Stromal cell of bone marrow (primary cell): ENCODE results near the gene MEPE.

ENCODE experiments used
- DNase-seq: peaks from one replicate; pipeline ENCODE4 v3.0.0-alpha.2; 2012; ENCODE audit warnings: low read depth

The MEPE gene

DNA sequence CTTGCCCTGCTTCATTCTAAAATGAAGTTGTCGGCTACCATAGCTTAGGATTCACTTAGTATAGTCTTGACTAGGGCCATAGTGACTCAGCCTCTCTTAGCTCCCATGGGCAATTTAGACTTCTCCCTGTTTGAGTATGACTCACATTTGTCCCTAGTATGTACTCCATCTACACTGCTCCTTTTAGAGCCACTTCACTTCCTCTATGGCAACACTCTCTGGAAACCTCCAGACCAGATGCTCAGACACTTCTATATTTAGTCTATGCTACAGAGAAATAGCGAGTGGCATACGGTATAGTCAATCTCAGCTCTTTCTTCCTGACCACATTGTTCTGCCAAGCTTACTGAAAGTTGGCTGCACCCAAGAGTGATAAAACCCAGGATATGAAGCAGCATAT is 11.2 kb downstream of the MEPE start:
- DNase-seq = peak; percentile 93

GRCh38 chr4:87844452-87844851 is 11.7 kb downstream of the MEPE start:
- no peak for DNase-seq

- no peak for DNase-seq
Measured at GRCh38 chr4:87846226-87846625, 13.5 kb downstream of the MEPE start.

DNA sequence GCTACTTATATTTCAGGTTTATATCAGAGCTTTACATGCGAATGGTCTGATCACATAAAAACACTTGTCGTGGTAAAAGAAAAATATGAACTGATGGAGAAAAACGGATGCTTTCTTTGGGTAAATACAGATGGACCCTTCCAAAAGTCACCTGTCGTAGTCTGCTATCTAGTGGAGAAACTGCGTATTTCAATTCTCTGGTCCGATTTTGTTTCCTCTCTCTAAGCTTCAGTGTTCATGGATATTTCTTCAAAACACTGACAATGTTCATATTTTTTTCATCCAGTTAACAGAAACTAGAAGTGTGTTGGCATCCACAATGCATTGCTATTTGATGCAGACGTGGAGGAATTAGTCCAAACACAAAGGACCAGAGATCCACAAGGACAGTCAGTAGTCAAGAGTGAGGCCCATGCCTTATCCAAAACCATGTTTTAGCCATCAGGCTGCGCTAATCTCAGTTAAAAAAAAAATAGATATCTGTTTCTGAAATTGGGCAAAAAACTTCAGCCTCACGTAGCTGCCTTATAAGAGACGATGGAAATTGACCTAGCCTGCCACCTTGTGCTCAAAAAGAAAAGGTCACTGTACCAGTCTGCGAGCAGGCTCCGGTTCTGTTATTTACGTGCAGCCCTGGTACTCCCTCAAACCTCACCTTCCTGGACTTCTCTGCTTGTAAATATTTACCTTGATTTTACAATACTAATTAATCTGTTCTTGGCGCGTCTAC is 16.0 kb downstream of the MEPE start:
- peak; percentile 61 for DNase-seq

DNA sequence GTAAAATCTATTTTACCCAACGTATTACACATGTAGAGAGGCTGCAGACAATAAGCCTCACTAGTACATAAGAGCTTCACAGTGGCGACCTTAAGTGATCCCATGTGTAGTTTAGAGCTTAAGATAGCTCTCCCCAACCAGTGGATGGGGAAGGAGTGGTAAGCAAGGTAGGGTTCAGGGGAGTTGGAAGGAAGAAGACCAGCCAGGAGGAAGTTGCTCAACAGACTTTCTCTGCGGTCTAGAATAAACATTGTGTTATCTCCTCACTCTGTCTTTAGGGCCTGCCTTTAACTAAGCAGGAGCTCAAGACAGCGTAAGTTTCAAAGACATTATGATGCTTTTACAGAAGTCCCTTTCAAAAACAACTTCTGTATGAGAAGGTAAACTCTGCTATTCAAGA is 16.8 kb downstream of the MEPE start:
- DNase-seq = no peak

DNA sequence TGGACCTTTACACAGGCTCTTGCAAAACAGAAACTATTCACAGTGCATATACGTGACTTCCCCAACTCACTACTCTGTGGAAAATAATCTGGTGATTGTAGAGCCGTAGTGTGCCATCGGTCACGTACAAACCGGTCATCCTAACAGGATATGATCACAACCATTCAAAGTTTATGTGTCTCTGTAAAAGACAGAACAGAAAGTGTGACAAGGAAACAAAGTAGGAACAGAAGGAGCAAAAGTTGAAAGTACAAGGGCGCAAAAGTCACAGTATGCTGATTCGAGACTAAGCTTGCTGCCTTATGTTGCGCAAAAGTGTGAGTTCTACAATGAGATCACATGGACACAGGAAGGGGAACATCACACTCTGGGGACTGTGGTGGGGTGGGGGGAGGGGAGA is 18.6 kb downstream of the MEPE start:
- no peak for DNase-seq

- no peak for DNase-seq
Measured at GRCh38 chr4:87851953-87852352, 19.2 kb downstream of the MEPE start.

- peak; percentile 31 for DNase-seq
Measured at GRCh38 chr4:87853108-87853507, 20.3 kb downstream of the MEPE start.

- no peak for DNase-seq
Measured at GRCh38 chr4:87853891-87854290, 21.1 kb downstream of the MEPE start.

- no peak for DNase-seq
Measured at GRCh38 chr4:87855559-87855958, 22.8 kb downstream of the MEPE start.

DNA sequence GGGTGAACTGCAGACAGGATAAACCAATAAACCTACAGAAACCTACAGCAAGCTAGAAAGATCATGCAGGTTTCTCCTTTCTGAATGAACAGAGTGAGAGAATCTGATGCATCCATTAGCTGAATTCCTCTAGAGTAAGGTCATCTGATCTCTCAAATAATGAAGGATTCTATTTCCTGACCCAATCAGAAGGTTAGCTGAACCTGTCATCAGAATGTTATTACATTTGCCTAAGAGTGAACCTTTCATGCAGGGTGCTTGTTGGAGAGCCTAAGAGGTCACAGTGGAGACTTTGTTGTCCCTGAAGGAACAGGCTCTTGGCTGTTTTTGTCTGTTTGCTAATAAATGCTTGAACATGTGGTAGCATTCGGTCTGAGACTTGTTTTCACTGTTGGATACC is 24.0 kb downstream of the MEPE start:
- no peak for DNase-seq

DNA sequence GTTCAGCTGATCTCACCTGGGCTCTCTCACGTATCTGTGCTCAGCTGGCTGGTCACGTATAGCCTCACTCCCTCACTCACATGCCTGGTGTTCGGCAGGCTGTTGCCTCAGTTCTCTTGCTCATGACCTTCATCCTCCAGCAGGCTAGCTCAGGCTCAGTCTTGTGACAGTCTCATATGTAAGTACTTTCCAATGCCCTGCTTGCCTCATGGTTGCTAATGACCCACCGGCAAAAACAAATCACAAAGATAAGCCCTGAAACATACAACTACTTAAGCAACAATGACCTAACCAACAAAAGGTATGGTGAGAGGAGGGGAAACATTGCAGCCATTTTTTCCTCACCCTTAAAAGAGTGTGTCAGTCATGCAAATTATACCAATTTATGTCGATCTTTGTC is 25.0 kb downstream of the MEPE start:
- no peak for DNase-seq

- DNase-seq = no peak
Measured at GRCh38 chr4:87862236-87862635, 29.5 kb downstream of the MEPE start.

DNA sequence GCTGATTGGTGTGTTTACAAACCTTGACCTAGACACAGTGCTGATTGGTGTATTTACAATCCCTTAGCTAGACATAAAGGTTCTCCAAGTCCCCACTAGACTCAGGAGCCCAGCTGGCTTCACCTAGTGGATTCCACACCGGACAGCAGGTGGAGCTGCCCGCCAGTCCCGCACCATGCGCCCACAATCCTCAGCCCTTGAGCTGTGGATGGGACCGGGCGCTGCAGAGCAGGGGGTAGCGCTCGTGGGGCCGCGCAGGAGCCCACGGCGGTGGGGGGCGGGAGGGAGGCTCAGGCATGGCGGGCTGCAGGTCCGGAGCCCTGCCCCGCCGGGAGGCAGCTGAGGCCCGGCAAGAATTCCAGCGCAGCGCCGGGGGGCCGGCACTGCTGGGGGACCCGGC is 30.7 kb downstream of the MEPE start:
- DNase-seq = no peak

DNA sequence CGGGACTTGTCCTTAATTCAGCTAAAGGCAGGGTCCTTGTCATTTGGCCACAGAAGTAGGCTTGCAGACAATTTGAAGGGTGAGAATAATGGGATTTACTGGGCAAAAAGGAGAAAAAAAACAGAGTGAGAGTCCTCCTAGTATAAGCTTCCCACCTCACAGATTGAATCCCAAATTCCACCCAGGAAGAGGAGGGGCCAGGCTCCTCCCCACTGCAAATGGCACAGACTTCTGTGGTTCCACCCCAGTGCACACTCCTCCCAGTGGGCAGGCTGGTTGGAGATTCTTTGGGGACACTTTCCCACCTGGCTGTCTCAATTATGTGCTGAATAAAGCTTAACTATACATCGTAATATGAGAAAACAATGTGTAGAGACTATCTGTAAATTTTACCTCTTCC is 31.6 kb downstream of the MEPE start:
- DNase-seq = no peak

DNA sequence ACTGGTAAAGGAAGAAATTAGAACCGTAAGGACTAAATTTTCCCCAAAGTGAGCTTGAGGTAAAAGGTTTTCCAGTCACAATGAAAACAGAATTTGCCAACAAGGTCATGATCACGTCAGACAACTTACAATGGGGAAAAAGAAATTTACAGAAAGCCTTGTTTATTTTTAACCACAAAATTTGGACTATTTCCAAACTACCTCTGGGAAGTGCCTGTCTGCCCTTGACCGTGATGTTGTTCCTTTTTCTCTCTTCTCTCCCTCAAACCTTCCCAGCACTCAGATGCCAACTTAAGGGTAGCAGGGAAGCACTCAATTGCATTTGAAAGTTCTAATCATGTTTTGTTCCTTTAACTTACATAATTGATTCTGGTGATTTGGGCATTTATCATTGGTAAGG is 32.5 kb downstream of the MEPE start:
- no peak for DNase-seq

- DNase-seq = no peak
Measured at GRCh38 chr4:87865960-87866598, 33.3 kb downstream of the MEPE start.

GRCh38 chr4:87868522-87868921 is 35.8 kb downstream of the MEPE start:
- no peak for DNase-seq

- no peak for DNase-seq
Measured at GRCh38 chr4:87872028-87872427, 39.3 kb downstream of the MEPE start.

GRCh38 chr4:87875191-87875590 is 42.4 kb downstream of the MEPE start:
- DNase-seq = no peak

GRCh38 chr4:87880106-87880505 is 47.3 kb downstream of the MEPE start:
- DNase-seq = no peak

DNA sequence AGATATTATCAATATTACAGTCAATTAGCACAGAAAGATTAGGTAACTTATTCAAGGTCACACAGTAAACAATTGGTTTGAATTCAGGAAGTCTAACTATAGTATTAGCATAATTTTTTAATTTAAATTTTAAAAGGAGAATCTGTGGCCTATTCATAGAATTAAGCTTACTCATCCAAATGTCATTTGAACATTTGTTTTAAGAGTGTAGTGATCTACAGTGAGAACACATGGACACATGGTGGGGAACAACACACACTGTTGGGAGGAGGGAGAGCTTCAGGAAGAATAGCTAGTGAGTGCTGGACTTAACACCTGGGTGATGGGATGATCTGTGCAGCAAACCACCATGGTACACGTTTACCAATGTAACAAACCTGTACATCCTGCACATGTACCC is 48.3 kb downstream of the MEPE start:
- DNase-seq = no peak

DNA sequence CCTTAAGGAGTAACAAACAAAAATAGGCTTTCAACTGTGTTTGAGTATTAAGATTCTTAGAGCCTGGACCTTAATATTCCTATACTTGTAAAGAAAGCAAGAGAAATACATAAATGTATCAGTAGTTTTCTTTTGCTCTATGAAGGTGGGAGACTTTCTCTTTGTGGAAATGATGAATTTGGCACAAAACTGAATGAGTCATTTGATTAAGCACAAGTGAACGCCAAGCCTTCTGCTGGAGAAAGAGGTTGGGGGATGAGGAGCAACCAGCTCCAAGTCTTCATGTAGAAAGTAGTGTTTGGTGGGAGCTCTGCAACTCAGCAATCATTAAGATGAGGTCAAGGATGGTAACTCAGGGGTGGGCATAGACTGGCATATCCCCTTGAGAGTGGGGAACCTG is 49.6 kb downstream of the MEPE start:
- peak; percentile 25 for DNase-seq

DNA sequence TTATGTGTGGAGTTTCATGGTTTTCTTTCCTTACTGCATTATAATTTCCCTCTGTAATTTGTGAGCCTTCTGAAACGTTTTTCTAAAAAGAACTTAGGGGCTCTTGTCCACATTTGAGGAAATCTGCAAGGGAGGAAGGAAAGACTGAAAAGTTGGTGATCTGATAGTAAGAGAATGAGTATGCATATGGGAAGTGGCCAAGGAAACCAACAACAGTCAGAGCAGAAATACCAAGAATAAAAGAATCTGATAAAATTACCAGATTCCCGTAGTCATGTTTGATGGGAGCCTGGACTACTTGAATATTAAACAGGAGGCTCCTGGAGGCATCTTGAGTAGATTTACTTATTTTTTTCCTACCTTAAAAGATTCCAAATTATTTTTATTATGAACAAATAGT is 50.1 kb downstream of the MEPE start:
- DNase-seq = no peak
